HEK293T (cell line): Measurements from ENCODE around the gene TTC39B.

Experiments used
- CTCF ChIA-PET: fragments of 350-600 bp; formaldehyde crosslinking; extraction: SDS; loops from one replicate; lab custom pipeline; 2021; ENCODE audit warnings: antibody characterized with exemption, inconsistent platforms; lab: Yijun Ruan, JAX
- POLR2A ChIA-PET: fragments of 350-600 bp; formaldehyde crosslinking; extraction: SDS; loops from one replicate; lab custom pipeline; 2020; ENCODE audit warnings: antibody characterized with exemption, inconsistent platforms; lab: Yijun Ruan, JAX
- DNase-seq: peaks from one replicate; pipeline ENCODE4 v3.0.0; 2012; ENCODE audit warnings: mixed read lengths; ENCODE audit errors: extremely low spot score
- ARNT ChIP-seq: fragments of 450-650 bp; IDR thresholded peaks from 2 replicates; pipeline ENCODE4 v1.6.1; 2017; ENCODE audit warnings: mild to moderate bottlenecking
- BHLHE40 ChIP-seq: fragments of 450-650 bp; IDR thresholded peaks from 2 replicates; pipeline ENCODE4 v1.6.1; 2016; ENCODE audit warnings: mild to moderate bottlenecking, moderate library complexity, borderline replicate concordance
- CTBP1 ChIP-seq: fragments of 450-650 bp; IDR thresholded peaks from 2 replicates; pipeline ENCODE4 v1.6.1; 2016; ENCODE audit warnings: borderline replicate concordance
- ELF4 ChIP-seq: fragments of 450-650 bp; IDR thresholded peaks from 2 replicates; pipeline ENCODE4 v1.6.1; 2017; ENCODE audit warnings: antibody characterized with exemption
- FOXA1 ChIP-seq: fragments of 450-650 bp; IDR thresholded peaks from 2 replicates; pipeline ENCODE4 v1.6.1; 2016; ENCODE audit warnings: mild to moderate bottlenecking
- FOXK2 ChIP-seq: fragments of 450-650 bp; IDR thresholded peaks from 2 replicates; pipeline ENCODE4 v1.6.1; 2016; ENCODE audit warnings: mild to moderate bottlenecking
- FOXM1 ChIP-seq: fragments of 450-650 bp; IDR thresholded peaks from 2 replicates; pipeline ENCODE4 v1.6.1; 2017; ENCODE audit warnings: mild to moderate bottlenecking, borderline replicate concordance
- HDGF ChIP-seq: fragments of 450-650 bp; IDR thresholded peaks from 2 replicates; pipeline ENCODE4 v1.6.1; 2017; ENCODE audit warnings: antibody characterized with exemption, borderline replicate concordance
- L3MBTL2 ChIP-seq: fragments of 450-650 bp; conservative IDR thresholded peaks from 2 replicates; pipeline ENCODE4 v1.6.1; 2016; ENCODE audit warnings: mild to moderate bottlenecking
- LEF1 ChIP-seq: fragments of 450-650 bp; IDR thresholded peaks from 2 replicates; pipeline ENCODE4 v1.6.1; 2017; ENCODE audit warnings: mild to moderate bottlenecking, borderline replicate concordance
- NFRKB ChIP-seq: fragments of 450-650 bp; IDR thresholded peaks from 2 replicates; pipeline ENCODE4 v1.6.1; 2016; ENCODE audit warnings: mild to moderate bottlenecking, moderate library complexity
- SP1 ChIP-seq: fragments of 450-650 bp; IDR thresholded peaks from 2 replicates; pipeline ENCODE4 v1.6.1; 2017
- SUZ12 ChIP-seq: fragments of 450-650 bp; IDR thresholded peaks from 2 replicates; pipeline ENCODE4 v1.6.1; 2016; ENCODE audit warnings: mild to moderate bottlenecking
- TARDBP ChIP-seq: fragments of 450-650 bp; IDR thresholded peaks from 2 replicates; pipeline ENCODE4 v1.6.1; 2016
- ZNF384 ChIP-seq: fragments of 450-650 bp; IDR thresholded peaks from 2 replicates; pipeline ENCODE4 v1.6.1; 2016
- TF ChIP-seq, protein P1 (sequence below): fragments of 450-650 bp; IDR thresholded peaks from 2 replicates; pipeline ENCODE4 v1.6.1; 2016

The TTC39B gene

DNA sequence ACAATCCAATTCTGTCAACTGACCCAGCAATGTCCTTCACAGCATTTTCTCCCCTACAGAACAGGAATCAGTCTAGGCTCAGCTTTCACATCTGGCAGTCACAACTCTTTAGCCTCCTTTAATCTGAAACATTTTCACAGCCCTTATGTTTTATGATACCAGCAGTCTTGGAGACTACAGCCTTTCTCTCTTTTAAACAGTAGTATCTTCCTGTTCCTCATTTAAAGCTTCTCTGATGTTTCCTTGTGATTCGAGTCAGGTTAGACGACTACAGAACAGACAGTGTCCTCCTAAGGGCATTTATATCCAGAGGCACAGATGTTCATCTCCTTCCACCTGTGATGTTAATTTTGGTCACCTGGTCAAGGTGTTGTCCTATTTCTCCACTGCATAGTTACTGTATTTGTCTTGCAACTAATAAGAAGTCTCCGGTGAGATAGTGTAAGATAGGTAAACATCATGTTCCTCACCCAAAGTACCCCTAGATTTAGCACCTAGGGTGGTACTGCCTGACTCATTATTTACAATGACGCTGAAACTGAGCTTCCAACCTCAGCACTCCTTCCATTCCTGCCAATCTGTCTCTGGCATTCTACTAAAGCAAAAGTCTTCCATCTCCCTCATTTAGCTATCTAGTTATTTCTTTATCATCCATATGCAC lies 20.7 kb downstream of the TTC39B start:
- POLR2A ChIA-PET = no interaction called here
- TF ChIP-seq SP1 (no peak), FOXA1 (no peak), FOXK2 (no peak)
- no peak for DNase-seq
- CTCF ChIA-PET = no interaction called here

DNA sequence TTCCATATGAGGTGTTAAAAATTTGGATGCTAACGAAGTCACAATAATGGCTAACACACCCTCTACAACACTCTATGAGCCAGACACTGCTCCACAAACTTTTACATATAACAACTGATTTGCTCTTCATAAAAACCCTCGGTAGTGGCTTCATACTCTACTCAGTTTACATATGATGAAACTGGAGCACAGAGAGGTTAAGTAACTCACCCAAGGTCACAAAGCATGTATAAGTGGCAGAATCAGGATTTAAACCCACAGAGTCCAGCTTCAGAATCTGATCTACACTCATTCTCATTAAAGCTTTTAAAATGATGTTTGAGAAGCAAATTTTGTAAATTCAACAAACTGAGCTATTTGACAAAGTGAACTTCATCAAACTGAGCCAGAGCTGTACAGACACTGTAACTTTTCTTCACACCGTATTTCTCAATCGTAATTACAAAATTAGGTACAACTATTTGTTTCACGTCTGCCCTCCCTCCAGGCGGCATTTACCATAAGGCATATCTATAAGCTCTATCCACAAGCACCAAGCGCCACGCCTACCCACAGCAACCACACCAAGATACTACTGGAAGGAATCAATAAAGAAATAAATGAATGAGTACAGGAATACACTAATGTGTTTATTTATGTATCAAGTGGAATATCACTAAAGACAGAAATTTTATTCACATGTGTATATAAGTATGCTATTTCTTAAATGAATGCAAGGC lies 24.3 kb downstream of the TTC39B start:
- DNase-seq = no peak
- CTCF ChIA-PET = no interaction called here
- POLR2A ChIA-PET = no interaction called here
- TF ChIP-seq FOXM1 (no peak), BHLHE40 (no peak), NFRKB (no peak), LEF1 (no peak)

DNA sequence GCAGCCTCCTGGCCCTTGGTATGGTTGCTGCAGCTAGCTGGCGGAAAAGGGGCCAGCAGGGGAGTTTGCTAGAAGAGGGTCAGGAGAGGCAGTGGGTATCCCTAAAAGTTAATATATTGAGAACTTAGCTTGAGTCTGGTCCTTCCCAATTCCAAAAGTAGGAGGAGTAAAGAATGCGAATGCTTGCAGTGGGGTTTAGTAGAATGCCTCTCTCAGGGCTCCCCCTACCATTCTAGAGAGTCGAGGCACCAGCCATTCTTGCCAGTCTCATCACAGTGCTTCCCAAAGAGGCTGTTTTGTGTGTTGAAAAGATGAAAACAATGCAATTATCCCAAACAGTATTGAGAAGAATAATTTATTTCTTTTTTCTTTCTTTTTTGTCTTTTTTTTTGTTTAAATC lies 26.4 kb downstream of the TTC39B start:
- DNase-seq = no peak
- CTCF ChIA-PET = no interaction called here
- TF ChIP-seq FOXM1 = no peak
- no peak for TF ChIP-seq HDGF
- no peak for TF ChIP-seq FOXA1
- TF ChIP-seq LEF1 = no peak
- TF ChIP-seq ELF4 = no peak
- TF ChIP-seq ARNT = no peak
- TF ChIP-seq ZNF384 = no peak
- no peak for TF ChIP-seq SP1
- TF ChIP-seq BHLHE40 = no peak
- TF ChIP-seq NFRKB = no peak
- no peak for TF ChIP-seq CTBP1
- TF ChIP-seq L3MBTL2 = no peak
- TF ChIP-seq, protein P1, sequence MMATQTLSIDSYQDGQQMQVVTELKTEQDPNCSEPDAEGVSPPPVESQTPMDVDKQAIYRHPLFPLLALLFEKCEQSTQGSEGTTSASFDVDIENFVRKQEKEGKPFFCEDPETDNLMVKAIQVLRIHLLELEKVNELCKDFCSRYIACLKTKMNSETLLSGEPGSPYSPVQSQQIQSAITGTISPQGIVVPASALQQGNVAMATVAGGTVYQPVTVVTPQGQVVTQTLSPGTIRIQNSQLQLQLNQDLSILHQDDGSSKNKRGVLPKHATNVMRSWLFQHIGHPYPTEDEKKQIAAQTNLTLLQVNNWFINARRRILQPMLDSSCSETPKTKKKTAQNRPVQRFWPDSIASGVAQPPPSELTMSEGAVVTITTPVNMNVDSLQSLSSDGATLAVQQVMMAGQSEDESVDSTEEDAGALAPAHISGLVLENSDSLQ = no peak
- no peak for TF ChIP-seq SUZ12
- no peak for TF ChIP-seq FOXK2
- TF ChIP-seq TARDBP = no peak
- POLR2A ChIA-PET = no interaction called here

DNA sequence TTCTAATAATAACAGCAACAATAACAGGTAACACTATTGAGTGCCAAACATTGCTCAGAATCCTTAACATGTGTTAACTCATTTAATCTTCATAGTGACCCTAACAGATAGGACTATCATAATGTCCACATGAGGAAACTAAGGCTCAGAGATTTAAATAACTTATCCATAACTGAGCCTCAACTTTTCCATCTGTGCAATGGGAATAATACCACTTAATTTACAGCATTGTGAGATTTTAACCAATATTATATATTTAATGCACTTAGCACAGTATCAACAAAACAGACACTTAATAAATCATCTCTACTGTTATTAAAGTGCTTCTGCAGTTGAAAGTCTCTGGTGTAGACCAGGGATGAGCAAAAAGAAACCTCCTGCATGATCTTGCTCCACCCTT lies 28.2 kb downstream of the TTC39B start:
- TF ChIP-seq FOXA1 (no peak), TARDBP (no peak), L3MBTL2 (no peak)
- ChIA-PET CTCF (no interaction called here), POLR2A (no interaction called here)
- no peak for DNase-seq

DNA sequence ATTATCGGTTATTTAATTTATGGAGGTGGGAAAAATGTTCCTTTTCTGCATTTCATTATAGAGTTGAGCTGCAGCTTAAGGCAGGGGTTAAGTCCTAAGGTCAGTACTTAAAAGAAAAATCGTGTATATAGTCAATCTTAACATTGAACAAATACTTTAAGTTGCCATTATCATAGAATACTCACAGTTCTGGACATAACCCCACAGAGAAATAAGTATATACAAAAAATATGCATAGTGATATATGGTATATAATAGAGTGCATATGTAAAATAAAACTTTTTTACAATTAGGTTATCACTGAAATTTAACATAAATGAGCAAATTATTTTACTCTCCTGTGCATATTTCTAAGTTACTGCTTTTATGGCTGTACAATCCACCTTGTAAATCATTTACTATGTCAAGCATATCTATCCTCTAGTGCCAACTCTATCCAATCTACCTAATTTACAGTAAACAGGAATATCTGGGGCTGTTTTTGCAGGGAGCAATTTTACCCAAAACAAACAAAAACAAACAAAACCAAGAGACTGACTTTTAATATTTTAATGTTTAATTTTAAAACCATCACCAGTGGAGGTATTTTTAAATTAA lies 28.8 kb downstream of the TTC39B start:
- no peak for DNase-seq
- TF ChIP-seq ELF4 = no peak
- TF ChIP-seq SUZ12 = no peak
- ChIA-PET POLR2A (no interaction called here), CTCF (interaction anchor here (0.6 to 0.8 kb wide), 2 partner anchors 137 to 233 kb away, joined by 3 read pairs; no protein-coding TSS in a partner anchor)

DNA sequence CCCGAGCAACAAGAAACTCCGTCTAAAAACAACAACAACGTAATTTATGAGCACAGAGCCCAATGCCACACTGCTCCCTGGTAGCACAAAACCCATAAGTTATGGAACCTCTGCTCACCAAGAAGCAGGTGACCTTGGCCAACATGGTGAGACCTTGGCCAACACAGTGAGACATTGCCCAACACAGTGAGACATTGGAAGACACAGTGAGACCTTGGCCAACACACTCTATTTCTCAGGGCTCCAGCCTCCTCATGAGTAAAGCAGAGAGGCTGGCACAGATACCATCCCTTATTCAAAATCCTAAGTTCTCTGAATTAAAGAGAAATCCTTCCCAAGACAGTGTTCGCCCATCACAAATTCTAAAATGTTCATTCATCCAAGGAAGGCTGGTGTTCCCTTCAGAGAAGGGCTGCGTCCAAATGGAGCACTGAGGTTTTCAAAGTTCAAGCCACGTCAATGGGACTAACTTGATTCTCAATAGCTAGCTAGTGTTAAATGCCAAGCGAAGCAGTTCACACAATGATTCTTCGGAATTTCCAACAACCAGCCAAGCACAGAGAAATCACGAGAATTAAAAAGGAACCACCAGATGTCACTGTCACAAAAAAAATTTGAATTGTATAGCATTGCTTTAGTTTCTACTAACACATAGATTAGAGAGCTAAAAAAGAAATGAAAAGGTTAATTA lies 29.5 kb downstream of the TTC39B start:
- POLR2A ChIA-PET = no interaction called here
- CTCF ChIA-PET = interaction anchor here (0.6 to 0.8 kb wide), 2 partner anchors 138 to 234 kb away, joined by 3 read pairs; no protein-coding TSS in a partner anchor
- no peak for TF ChIP-seq SUZ12
- TF ChIP-seq ZNF384 = no peak
- TF ChIP-seq LEF1 = no peak
- no peak for TF ChIP-seq SP1
- no peak for TF ChIP-seq ELF4
- TF ChIP-seq TARDBP = no peak
- TF ChIP-seq CTBP1 = no peak
- no peak for TF ChIP-seq ARNT
- TF ChIP-seq FOXA1 = no peak
- no peak for DNase-seq

DNA sequence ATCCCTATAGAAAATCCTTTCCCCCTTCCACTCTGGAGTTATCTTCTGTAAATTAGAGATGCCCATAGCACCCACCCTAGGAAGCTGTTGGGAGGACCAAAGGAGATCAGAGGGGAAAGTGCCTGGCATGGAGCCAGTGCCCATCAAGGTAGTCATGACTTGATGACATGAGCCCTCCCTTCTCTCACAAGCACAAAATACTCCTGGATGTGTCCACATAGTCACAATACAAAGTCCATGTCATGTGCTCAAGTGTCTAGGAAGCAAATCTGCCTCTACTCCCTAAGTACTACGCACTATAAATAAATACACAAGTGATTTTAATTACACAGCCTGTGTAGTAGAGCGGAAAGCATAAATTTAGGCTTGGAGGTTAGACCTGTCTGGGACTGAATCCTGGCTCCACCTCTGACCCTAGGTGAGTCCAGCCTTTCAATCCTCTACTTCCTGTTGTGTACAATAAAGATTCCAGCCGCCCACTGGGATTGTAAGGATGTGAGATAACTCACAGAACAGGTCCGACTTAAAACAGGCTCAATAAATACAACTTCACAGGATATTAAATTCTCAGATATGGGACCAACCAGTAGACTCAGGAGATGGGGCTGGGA lies 30.6 kb downstream of the TTC39B start:
- ChIA-PET CTCF (no interaction called here), POLR2A (no interaction called here)
- DNase-seq = no peak
- no peak for TF ChIP-seq L3MBTL2
- TF ChIP-seq TARDBP = no peak
- no peak for TF ChIP-seq FOXA1
- no peak for TF ChIP-seq NFRKB
- TF ChIP-seq SUZ12 = no peak
- no peak for TF ChIP-seq ARNT
- TF ChIP-seq SP1 = no peak
- TF ChIP-seq HDGF = no peak
- TF ChIP-seq, protein P1 = no peak
